Neural cell (in vitro differentiated cells): Measurements from ENCODE around the gene HOXD3.

ENCODE experiments used
- EZH2 ChIP-seq: fragments of 200-600, 300-800 bp; shearing (Covaris generic), sonication (generic); IDR thresholded peaks from 2 replicates; pipeline ENCODE4 v1.6.1; 2014; ENCODE audit warnings: antibody characterized with exemption, low read length, borderline replicate concordance, mild to moderate bottlenecking; ENCODE audit not compliant: insufficient read depth, poor library complexity, severe bottlenecking
- MXI1 ChIP-seq: fragments of 450-650 bp; conservative IDR thresholded peaks from 2 replicates; pipeline ENCODE4 v1.6.1; 2014; ENCODE audit warnings: antibody characterized with exemption, mild to moderate bottlenecking; ENCODE audit not compliant: poor library complexity, severe bottlenecking
- TF ChIP-seq, protein P1 (sequence below): fragments of 450-650 bp; IDR thresholded peaks from 2 replicates; pipeline ENCODE4 v1.5.1; 2014; ENCODE audit warnings: antibody characterized with exemption, mild to moderate bottlenecking, moderate library complexity; ENCODE audit not compliant: poor library complexity, severe bottlenecking

DNA sequence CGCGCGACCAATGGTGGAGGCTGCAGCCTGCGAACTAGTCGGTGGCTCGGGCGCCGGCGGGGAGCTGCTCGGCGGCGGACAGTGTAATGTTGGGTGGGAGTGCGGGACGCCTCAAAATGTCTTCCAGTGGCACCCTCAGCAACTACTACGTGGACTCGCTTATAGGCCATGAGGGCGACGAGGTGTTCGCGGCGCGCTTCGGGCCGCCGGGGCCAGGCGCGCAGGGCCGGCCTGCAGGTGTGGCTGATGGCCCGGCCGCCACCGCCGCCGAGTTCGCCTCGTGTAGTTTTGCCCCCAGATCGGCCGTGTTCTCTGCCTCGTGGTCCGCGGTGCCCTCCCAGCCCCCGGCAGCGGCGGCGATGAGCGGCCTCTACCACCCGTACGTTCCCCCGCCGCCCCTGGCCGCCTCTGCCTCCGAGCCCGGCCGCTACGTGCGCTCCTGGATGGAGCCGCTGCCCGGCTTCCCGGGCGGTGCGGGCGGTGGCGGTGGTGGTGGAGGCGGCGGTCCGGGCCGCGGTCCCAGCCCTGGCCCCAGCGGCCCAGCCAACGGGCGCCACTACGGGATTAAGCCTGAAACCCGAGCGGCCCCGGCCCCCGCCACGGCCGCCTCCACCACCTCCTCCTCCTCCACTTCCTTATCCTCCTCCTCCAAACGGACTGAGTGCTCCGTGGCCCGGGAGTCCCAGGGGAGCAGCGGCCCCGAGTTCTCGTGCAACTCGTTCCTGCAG lies 34.3 kb upstream of the HOXD3 start, which contains the start of gene HOXD9:
- TF ChIP-seq, protein P1, sequence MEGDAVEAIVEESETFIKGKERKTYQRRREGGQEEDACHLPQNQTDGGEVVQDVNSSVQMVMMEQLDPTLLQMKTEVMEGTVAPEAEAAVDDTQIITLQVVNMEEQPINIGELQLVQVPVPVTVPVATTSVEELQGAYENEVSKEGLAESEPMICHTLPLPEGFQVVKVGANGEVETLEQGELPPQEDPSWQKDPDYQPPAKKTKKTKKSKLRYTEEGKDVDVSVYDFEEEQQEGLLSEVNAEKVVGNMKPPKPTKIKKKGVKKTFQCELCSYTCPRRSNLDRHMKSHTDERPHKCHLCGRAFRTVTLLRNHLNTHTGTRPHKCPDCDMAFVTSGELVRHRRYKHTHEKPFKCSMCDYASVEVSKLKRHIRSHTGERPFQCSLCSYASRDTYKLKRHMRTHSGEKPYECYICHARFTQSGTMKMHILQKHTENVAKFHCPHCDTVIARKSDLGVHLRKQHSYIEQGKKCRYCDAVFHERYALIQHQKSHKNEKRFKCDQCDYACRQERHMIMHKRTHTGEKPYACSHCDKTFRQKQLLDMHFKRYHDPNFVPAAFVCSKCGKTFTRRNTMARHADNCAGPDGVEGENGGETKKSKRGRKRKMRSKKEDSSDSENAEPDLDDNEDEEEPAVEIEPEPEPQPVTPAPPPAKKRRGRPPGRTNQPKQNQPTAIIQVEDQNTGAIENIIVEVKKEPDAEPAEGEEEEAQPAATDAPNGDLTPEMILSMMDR: no peak
- peak; percentile 97 for TF ChIP-seq EZH2
- TF ChIP-seq MXI1: no peak
